Nephron progenitor cell (in vitro differentiated cells): ENCODE results near the gene JOSD2.
"Not testable (repeated sequence)": the region's sequence is repeated elsewhere in the genome, so short reads cannot be mapped to it uniquely, and the experiment has no call there.

ENCODE experiments used
- DNase-seq: peaks from one replicate; pipeline ENCODE4 v3.0.0; 2021
- H3K27ac Mint-ChIP-seq: 2 replicates; pipeline ENCODE4 v1.8.0; 2021; ENCODE audit warnings: mild to moderate bottlenecking, moderate library complexity, mixed read lengths
- H3K27me3 Mint-ChIP-seq: 2 replicates; pipeline ENCODE4 v1.8.0; 2021; ENCODE audit warnings: mild to moderate bottlenecking, low read depth, mixed read lengths; ENCODE audit not compliant: poor library complexity
- H3K36me3 Mint-ChIP-seq: 2 replicates; pipeline ENCODE4 v1.8.0; 2021; ENCODE audit warnings: low read depth, mixed read lengths
- H3K4me1 Mint-ChIP-seq: 2 replicates; pipeline ENCODE4 v1.8.0; 2021; ENCODE audit warnings: mixed read lengths
- H3K4me3 Mint-ChIP-seq: 2 replicates; pipeline ENCODE4 v1.8.0; 2021; ENCODE audit warnings: mild to moderate bottlenecking, moderate library complexity, mixed read lengths
- H3K9me3 Mint-ChIP-seq: 2 replicates; pipeline ENCODE4 v1.8.0; 2021; ENCODE audit warnings: mild to moderate bottlenecking, moderate library complexity, mixed read lengths
- TF ChIP-seq, protein P1 (sequence below): fragments of 200-600 bp; sonication (generic); IDR thresholded peaks from 2 replicates; pipeline ENCODE4 v1.5.0; 2021; ENCODE audit warnings: antibody characterized with exemption

Gene JOSD2

GRCh38 chr19:50531171-50531612 lies 20.2 kb upstream of the JOSD2 start:
- no peak overlapping the region for H3K4me3 Mint-ChIP-seq
- H3K36me3 Mint-ChIP-seq, result peaks cover 20% of the 10 kb centered on the region
- peaks cover 14% of the 10 kb centered on the region for H3K4me1 Mint-ChIP-seq
- DNase-seq, result no peak
- H3K27ac Mint-ChIP-seq, result no peak overlapping the region
- H3K9me3 Mint-ChIP-seq, result peaks cover 20% of the 10 kb centered on the region
- peaks cover 27% of the 10 kb centered on the region for H3K27me3 Mint-ChIP-seq
- TF ChIP-seq, protein P1, sequence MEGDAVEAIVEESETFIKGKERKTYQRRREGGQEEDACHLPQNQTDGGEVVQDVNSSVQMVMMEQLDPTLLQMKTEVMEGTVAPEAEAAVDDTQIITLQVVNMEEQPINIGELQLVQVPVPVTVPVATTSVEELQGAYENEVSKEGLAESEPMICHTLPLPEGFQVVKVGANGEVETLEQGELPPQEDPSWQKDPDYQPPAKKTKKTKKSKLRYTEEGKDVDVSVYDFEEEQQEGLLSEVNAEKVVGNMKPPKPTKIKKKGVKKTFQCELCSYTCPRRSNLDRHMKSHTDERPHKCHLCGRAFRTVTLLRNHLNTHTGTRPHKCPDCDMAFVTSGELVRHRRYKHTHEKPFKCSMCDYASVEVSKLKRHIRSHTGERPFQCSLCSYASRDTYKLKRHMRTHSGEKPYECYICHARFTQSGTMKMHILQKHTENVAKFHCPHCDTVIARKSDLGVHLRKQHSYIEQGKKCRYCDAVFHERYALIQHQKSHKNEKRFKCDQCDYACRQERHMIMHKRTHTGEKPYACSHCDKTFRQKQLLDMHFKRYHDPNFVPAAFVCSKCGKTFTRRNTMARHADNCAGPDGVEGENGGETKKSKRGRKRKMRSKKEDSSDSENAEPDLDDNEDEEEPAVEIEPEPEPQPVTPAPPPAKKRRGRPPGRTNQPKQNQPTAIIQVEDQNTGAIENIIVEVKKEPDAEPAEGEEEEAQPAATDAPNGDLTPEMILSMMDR, result no peak

- not testable (repeated sequence) for H3K4me3 Mint-ChIP-seq, DNase-seq, H3K9me3 Mint-ChIP-seq, H3K27ac Mint-ChIP-seq
- H3K4me1 Mint-ChIP-seq, result peaks cover 11% of the 10 kb centered on the region
- peaks cover 22% of the 10 kb centered on the region for H3K27me3 Mint-ChIP-seq
- peaks cover 14% of the 10 kb centered on the region for H3K36me3 Mint-ChIP-seq
Measured at GRCh38 chr19:50528052-50528451, 17.1 kb upstream of the JOSD2 start.

DNA sequence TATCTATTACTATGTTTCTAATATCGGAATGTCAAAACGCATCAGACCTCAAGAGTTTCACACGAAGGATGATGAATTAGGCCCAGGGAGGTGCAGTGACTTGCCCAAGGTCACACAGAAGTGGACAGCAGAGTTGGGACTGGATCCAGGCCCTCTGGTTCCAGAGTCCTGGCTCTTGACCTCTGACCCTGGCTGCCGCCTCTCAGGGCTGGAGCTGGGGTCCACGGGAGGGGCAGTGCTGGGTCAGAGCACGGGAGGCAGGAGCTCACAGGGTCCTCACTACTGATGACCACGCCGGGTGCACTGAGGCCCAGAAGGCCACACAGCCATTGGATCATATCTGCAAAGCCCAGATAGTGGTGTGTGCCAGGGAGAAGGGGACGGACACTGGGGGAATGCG lies 11.9 kb upstream of the JOSD2 start:
- TF ChIP-seq, protein P1, result no peak
- no peak for DNase-seq
- Mint-ChIP-seq H3K4me1 (peaks cover 6% of the 10 kb centered on the region), H3K27ac (no peak overlapping the region), H3K4me3 (no peak overlapping the region), H3K36me3 (peaks cover 11% of the 10 kb centered on the region), H3K27me3 (peaks cover 6% of the 10 kb centered on the region), H3K9me3 (no peaks in the 10 kb centered on the region)

- TF ChIP-seq, protein P1, result no peak
- no peak overlapping the region for H3K4me3 Mint-ChIP-seq
- DNase-seq, result no peak
- peaks cover 7% of the 10 kb centered on the region for H3K36me3 Mint-ChIP-seq
- no peak overlapping the region for H3K27ac Mint-ChIP-seq
- peaks cover 3% of the 10 kb centered on the region for H3K27me3 Mint-ChIP-seq
- peaks cover 2% of the 10 kb centered on the region for H3K4me1 Mint-ChIP-seq
- no peaks in the 10 kb centered on the region for H3K9me3 Mint-ChIP-seq
Measured at GRCh38 chr19:50520822-50521465, 10.0 kb upstream of the JOSD2 start.

DNA sequence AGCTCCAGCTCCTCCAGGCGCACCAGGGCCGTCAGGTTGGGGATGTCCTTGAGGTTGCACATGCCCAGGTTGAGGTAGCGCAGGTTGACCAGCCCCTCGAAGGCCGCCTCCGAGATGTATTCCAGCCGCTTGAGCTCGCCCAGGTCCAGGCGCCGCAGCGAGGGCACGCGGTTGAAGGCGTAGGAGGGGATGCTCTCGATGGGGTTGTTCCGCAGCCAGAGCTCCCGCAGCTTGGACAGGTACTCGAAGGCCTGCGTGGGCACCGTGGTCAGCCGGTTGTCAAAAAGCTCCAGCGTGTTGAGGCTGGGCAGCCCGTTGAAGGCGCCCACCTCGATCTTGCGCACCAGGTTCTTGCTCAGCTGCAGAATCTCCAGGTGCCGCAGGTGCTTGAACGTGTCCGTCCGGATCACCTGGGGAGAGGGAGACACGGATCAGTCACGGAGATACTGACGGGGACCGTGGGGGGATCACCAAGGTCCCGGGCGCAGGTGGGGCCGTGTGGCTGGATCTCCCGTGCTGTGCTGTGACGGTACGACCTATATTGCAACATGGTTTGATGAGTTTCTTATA lies 8.1 kb upstream of the JOSD2 start:
- Mint-ChIP-seq H3K36me3 (peaks cover 6% of the 10 kb centered on the region), H3K4me3 (no peak overlapping the region), H3K27me3 (peaks cover 3% of the 10 kb centered on the region), H3K27ac (no peak overlapping the region), H3K9me3 (no peaks in the 10 kb centered on the region), H3K4me1 (peaks cover 4% of the 10 kb centered on the region)
- TF ChIP-seq, protein P1, result no peak
- no peak for DNase-seq

DNA sequence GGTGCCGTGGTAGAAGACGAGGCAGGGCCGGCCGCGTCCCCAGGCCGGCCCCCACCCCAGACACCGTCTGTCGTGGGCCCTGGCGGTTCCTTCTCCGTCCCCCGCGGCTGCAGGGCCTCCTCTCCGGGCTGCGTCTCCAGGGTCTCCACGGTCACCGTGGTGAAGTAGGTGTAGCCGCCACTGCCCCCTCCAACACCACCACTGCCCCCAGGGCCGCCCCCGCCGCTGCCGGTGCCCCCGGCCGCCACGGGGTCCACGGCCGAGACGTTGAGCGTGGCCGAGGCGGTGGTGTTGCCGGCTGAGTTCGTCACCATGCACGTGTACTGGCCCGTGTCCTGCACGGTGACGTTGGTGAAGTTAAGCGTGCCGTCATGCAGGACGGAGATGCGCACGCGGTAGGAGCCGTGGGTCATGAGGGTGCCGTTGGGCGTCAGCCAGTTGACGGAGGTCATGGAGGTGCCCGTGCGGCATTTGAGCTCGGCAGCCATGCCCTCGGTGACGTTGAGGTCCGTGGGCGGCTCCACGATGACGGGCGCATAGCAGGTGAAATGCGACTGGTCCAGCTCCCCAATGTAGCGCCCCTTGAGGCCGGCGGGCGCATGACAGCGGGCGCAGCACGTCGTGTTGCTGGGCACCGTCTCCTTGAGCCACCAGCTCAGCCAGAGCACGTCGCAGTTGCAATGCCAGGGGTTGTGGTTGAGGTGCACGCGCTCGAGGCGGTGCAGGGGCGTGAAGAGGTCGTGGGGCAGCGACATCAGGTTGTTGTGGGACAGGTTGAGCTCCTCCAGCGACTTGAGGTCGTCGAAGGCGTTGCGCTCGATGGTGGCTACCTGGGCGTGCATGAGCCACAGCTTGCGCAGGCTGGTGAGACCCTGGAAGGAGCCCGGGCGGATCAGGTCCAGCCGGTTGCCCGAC lies 7.4 kb upstream of the JOSD2 start:
- no peak overlapping the region for H3K27ac Mint-ChIP-seq

More for the DNA sequence above, 7.4 kb upstream of the JOSD2 start:
- Mint-ChIP-seq H3K36me3 (peaks cover 6% of the 10 kb centered on the region), H3K4me3 (no peak overlapping the region), H3K9me3 (no peaks in the 10 kb centered on the region), H3K27me3 (peaks cover 3% of the 10 kb centered on the region), H3K4me1 (peaks cover 10% of the 10 kb centered on the region)
- DNase-seq, result no peak
- TF ChIP-seq, protein P1, result no peak
